ENCODE results near the gene SLC9A4. TPM values are rescaled to one million over a fixed set of nuclear protein-coding genes. Genes with fewer than 3 reads are reported as not detected.

SLC9A4 gene
- total RNA-seq, 1 donor from 2014 or later: 0.40 TPM

DNA sequence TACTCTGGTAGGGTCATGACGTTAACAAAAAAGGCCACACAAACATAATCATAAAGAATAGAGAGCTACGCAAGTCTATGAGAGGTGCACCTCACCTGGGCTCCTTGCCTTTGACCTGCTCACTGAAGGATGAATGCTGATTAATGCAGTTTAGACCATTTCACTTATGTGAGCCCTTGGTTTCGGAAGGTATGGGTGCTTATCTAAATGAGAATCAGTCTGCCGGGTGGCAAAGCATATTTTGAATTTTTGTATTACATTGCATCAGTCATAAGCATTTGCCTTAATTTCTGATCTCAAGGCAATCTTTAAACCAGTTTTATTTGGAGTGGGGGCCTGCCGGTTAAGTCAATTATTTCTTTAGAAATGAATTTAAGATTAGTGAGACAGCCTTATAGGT is 42.8 kb downstream of the SLC9A4 start:
- DNase-seq (ENCODE audit: low read depth): no peak
- TF ChIP-seq, protein P1, sequence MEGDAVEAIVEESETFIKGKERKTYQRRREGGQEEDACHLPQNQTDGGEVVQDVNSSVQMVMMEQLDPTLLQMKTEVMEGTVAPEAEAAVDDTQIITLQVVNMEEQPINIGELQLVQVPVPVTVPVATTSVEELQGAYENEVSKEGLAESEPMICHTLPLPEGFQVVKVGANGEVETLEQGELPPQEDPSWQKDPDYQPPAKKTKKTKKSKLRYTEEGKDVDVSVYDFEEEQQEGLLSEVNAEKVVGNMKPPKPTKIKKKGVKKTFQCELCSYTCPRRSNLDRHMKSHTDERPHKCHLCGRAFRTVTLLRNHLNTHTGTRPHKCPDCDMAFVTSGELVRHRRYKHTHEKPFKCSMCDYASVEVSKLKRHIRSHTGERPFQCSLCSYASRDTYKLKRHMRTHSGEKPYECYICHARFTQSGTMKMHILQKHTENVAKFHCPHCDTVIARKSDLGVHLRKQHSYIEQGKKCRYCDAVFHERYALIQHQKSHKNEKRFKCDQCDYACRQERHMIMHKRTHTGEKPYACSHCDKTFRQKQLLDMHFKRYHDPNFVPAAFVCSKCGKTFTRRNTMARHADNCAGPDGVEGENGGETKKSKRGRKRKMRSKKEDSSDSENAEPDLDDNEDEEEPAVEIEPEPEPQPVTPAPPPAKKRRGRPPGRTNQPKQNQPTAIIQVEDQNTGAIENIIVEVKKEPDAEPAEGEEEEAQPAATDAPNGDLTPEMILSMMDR (conservative IDR thresholded peaks at IDR 0.05; ENCODE audit: low read depth, low read length): no peak

DNA sequence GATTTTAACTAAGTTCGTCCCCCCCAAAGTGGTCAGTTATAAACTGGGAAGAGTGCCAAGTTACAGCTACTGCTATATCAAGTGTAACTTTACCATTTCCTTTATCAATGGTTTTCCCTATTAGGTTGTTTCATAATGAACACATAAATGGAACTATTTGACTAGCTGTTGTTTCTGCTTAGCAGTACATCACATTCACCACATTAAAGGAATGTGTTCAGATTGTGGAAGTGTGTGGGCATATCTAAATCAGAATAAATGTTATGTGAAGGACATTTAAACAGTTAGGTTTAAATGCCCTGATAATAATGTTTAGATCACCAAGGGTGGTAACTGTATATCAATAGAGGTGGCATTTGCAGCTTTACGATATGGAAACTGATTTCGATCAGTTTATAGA is 45.1 kb downstream of the SLC9A4 start:
- DNase-seq (ENCODE audit: low read depth): no peak
- H3K4me3 ChIP-seq (ENCODE audit: low read depth, low read length): no peak overlapping the region
- TF ChIP-seq, protein P1 (conservative IDR thresholded peaks at IDR 0.05; ENCODE audit: low read depth, low read length): no peak

More for the DNA sequence above, 42.8 kb downstream of the SLC9A4 start:
- H3K4me3 ChIP-seq (ENCODE audit: low read depth, low read length): no peak overlapping the region

DNA sequence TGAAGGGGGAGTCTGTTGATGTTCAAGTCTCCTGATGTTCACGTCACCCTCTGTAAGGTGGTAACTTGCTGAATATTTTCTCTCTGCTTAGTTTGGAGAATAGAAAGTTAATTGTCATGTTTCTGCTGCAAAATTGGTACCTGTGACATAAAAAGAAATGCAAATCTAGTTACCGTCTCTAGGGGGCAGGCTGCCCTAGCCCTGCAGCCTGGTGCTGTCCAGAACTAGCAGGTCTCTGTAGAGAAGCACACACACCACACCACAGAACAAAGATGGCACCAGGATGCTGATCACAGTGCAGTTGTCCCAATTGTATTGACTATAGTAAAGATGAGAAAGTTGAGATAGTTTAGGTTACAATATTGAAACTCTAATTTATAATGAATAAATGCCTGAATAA is 47.0 kb downstream of the SLC9A4 start:
- no peak overlapping the region for H3K4me3 ChIP-seq (ENCODE audit: low read depth, low read length)
- no peak for DNase-seq (ENCODE audit: low read depth)
- TF ChIP-seq, protein P1 (conservative IDR thresholded peaks at IDR 0.05; ENCODE audit: low read depth, low read length): peak; percentile 84

DNA sequence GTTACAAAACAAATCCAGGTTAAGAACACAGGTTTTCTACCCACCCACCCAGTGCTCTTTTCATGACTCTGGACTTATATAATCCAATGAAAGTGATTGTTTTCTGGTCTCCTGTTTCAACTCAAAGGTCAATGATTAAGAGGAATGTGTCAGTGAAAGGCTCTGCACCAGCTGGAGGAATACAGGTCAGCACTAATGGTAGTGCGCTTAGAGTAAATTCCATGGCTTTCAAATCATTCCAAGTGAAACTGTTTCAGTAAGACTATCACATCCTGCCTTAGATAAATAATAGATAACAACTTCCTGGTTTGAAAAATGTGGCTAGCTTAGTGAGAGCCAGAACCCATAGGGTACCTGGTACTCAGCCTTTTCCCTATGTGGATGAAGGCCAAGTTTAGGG is 47.8 kb downstream of the SLC9A4 start:
- TF ChIP-seq, protein P1 (conservative IDR thresholded peaks at IDR 0.05; ENCODE audit: low read depth, low read length): no peak
- peak; percentile 59 for DNase-seq (ENCODE audit: low read depth)
- H3K4me3 ChIP-seq (ENCODE audit: low read depth, low read length): no peak overlapping the region

DNA sequence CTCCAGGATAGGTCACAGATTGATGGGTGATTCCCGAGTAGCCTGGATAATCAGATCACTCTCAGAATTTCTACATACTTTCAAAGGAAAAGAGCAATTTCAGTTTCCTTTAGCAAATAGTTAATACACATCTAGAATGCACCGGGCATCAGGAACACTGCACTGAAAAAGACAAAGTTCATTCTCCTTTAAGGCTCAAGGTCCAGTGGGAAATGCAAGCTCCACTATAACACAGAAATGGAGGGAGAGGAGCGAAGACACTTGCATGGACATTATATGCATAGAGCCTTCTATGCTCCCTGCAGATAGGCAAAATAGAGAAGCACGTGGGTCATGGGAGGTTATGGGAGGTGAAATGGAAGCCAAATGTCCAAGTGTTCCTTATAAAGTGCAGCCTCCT is 49.1 kb downstream of the SLC9A4 start:
- no peak overlapping the region for H3K4me3 ChIP-seq (ENCODE audit: low read depth, low read length)
- TF ChIP-seq, protein P1 (conservative IDR thresholded peaks at IDR 0.05; ENCODE audit: low read depth, low read length): no peak
- DNase-seq (ENCODE audit: low read depth): no peak

DNA sequence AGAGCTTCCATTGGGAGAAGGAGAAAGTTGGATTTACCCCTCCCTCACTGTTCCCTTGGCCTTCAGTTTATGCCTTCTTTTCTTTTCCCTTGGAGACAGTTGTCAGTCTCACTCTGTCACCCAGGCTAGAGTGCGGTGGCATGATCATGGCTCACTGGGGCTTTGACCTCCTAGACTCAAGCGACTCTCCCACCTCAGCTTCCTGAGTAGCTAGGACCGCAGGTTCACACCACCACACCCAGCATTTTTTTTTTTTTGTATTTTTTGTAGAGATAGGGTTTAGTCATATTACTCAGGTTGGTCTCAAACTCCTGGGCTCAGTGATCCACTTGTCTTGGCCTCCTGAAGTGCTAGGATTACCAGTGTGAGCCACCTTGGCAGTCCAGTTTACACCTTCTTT is 49.9 kb downstream of the SLC9A4 start:
- TF ChIP-seq, protein P1 (conservative IDR thresholded peaks at IDR 0.05; ENCODE audit: low read depth, low read length): no peak
- H3K4me3 ChIP-seq (ENCODE audit: low read depth, low read length): no peak overlapping the region
- no peak for DNase-seq (ENCODE audit: low read depth)

DNA sequence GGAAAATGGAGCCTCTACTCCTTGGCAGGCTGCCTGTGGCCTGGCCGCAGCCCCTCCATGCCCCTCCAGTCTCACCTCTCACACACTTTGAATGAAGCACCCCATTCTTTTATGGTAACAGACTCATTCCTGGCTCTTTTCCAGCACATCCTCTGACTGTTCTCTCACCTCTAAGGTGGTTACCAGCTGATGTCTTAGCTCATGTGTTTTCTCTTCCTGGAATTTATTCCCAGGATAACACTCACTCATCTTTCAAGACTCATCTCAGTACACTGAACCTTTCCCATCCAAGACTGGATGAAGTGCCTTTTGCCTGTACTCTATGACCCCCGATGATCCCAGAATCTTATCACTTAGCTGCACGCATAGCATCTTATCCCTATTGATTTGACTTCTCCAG is 50.6 kb downstream of the SLC9A4 start:
- DNase-seq (ENCODE audit: low read depth): no peak
- H3K4me3 ChIP-seq (ENCODE audit: low read depth, low read length): no peak overlapping the region
- TF ChIP-seq, protein P1 (conservative IDR thresholded peaks at IDR 0.05; ENCODE audit: low read depth, low read length): no peak
